H1 (cell line): ENCODE measurements around the gene TMEM120A. TPM values are rescaled to one million over a fixed set of nuclear protein-coding genes. Genes with fewer than 3 reads are reported as not detected.

Experiments
- CTCF ChIA-PET: fragments of 300-600 bp; sonication (Branson Sonifier 250); formaldehyde crosslinking; loops from one replicate; lab custom pipeline; 2021; ENCODE audit not compliant: partially characterized antibody; lab: Charles Lee
- POLR2A ChIA-PET: fragments of 300-600 bp; sonication (Branson Sonifier 250); formaldehyde crosslinking; loops from one replicate; lab custom pipeline; 2021; ENCODE audit warnings: inconsistent platforms; ENCODE audit not compliant: partially characterized antibody; lab: Charles Lee
- DNase-seq, 2 experiments: peaks; one replicate each; pipeline versions ENCODE4 v3.0.0 to v3.0.0-alpha.2; 2010 to 2022; ENCODE audit warnings: low spot score in 2 of 2, low read depth in 1 of 2, mixed read lengths in 1 of 2
- FAIRE-seq: peaks from 2 replicates; lab custom pipeline; 2011; peaks lifted over from hg19 to GRCh38; lab: Jason Lieb, UNC
- H2AFZ ChIP-seq: 2 replicates; pipeline ENCODE4 v1.8.1; 2012; ENCODE audit warnings: low read length, inconsistent platforms
- H2AK5ac ChIP-seq: 2 replicates; pipeline ENCODE4 v1.6.1; 2013; ENCODE audit warnings: low read depth, low read length
- H2BK120ac ChIP-seq: replicated peaks from 2 replicates; pipeline ENCODE3; 2013; ENCODE audit warnings: low read depth, low read length, inconsistent platforms
- H2BK12ac ChIP-seq: 2 replicates; pipeline ENCODE4 v1.6.1; 2013; ENCODE audit warnings: low read depth, low read length
- H2BK15ac ChIP-seq: 2 replicates; pipeline ENCODE4 v1.6.1; 2013; ENCODE audit warnings: low read length
- H2BK20ac ChIP-seq: 2 replicates; pipeline ENCODE4 v1.6.1; 2013; ENCODE audit warnings: low read length
- H2BK5ac ChIP-seq: 2 replicates; pipeline ENCODE4 v1.6.1; 2013; ENCODE audit warnings: low read depth, low read length
- H3K14ac ChIP-seq: 2 replicates; pipeline ENCODE4 v1.6.1; 2013; ENCODE audit warnings: inconsistent platforms; ENCODE audit not compliant: insufficient read length
- H3K18ac ChIP-seq: 2 replicates; pipeline ENCODE4 v1.6.1; 2013; ENCODE audit warnings: low read length; ENCODE audit errors: extremely low read depth
- H3K23ac ChIP-seq: 2 replicates; pipeline ENCODE4 v1.6.1; 2013; ENCODE audit warnings: inconsistent platforms; ENCODE audit not compliant: insufficient read length
- H3K23me2 ChIP-seq: 2 replicates; pipeline ENCODE4 v1.6.1; 2013; ENCODE audit warnings: low read depth, low read length
- H3K27ac ChIP-seq: 2 replicates; pipeline ENCODE4 v1.6.1; 2011; ENCODE audit warnings: low read depth, low read length, inconsistent platforms
- H3K27me3 ChIP-seq, 4 experiments: replicated peaks in 1 of 4; 1 replicate in 1 of 4; 2 replicates in 3 of 4; pipeline versions ENCODE4 v1.6.1 to v1.8.1; 2011 to 2013; ENCODE audit warnings: low read length in 3 of 4, mild to moderate bottlenecking in 3 of 4, inconsistent platforms in 2 of 4, mixed read lengths in 2 of 4, moderate library complexity in 1 of 4; ENCODE audit not compliant: control insufficient read depth in 3 of 4, insufficient read depth in 3 of 4; ENCODE audit errors: extremely low read depth in 1 of 4
- H3K36me3 ChIP-seq, 4 experiments: 2 replicates each; pipeline versions ENCODE4 v1.6.1 to v1.8.1; 2011 to 2013; ENCODE audit warnings: mild to moderate bottlenecking in 4 of 4, low read length in 3 of 4, moderate library complexity in 2 of 4, control low read depth in 1 of 4, inconsistent platforms in 1 of 4; ENCODE audit not compliant: insufficient read depth in 4 of 4, control insufficient read depth in 2 of 4
- H3K4ac ChIP-seq: replicated peaks from 2 replicates; pipeline ENCODE3; 2013; ENCODE audit warnings: low read length, low read depth, mixed read lengths, inconsistent platforms; ENCODE audit not compliant: insufficient read length
- H3K4me1 ChIP-seq, 4 experiments: replicated peaks in 1 of 4; 1 replicate in 1 of 4; 2 replicates in 3 of 4; pipeline versions ENCODE4 v1.6.1 to v1.8.1; 2011 to 2013; ENCODE audit warnings: low read length in 3 of 4, inconsistent platforms in 2 of 4, mixed read lengths in 1 of 4; ENCODE audit not compliant: insufficient read depth in 4 of 4, control insufficient read depth in 3 of 4
- H3K4me2 ChIP-seq, 2 experiments: 2 replicates each; pipeline versions ENCODE4 v1.6.1 to v1.8.1; 2011 to 2013; ENCODE audit warnings: low read depth in 2 of 2, low read length in 2 of 2, control low read depth in 1 of 2, inconsistent platforms in 1 of 2, mild to moderate bottlenecking in 1 of 2; ENCODE audit not compliant: insufficient read depth in 1 of 2
- H3K4me3 ChIP-seq, 4 experiments: fragments of 200-600, 300-600 bp in 1 of 4; sonication (generic), shearing (Covaris generic), sonication (Bioruptor Twin) in 1 of 4; 2 replicates each; pipeline versions ENCODE4 v1.5.1 to v1.8.1; 2011 to 2016; ENCODE audit warnings: low read length in 4 of 4, low read depth in 3 of 4, control low read depth in 2 of 4, inconsistent platforms in 2 of 4, mild to moderate bottlenecking in 2 of 4, mixed read lengths in 1 of 4, moderate library complexity in 1 of 4; ENCODE audit not compliant: insufficient read depth in 2 of 4; ENCODE audit errors: extremely low read depth in 1 of 4
- H3K56ac ChIP-seq: replicated peaks from 2 replicates; pipeline ENCODE3; 2013; ENCODE audit warnings: low read depth, mild to moderate bottlenecking, mixed read lengths, low read length, inconsistent platforms; ENCODE audit not compliant: insufficient read length
- H3K79me1 ChIP-seq: 2 replicates; pipeline ENCODE4 v1.6.1; 2013; ENCODE audit warnings: low read depth, low read length, control low read depth
- H3K79me2 ChIP-seq, 2 experiments: 2 replicates each; pipeline versions ENCODE4 v1.6.1 to v1.8.1; 2012 to 2013; ENCODE audit warnings: low read length in 2 of 2, mild to moderate bottlenecking in 2 of 2, inconsistent platforms in 1 of 2; ENCODE audit not compliant: insufficient read depth in 2 of 2, control insufficient read depth in 1 of 2
- H3K9ac ChIP-seq, 4 experiments: replicated peaks in 1 of 4; 1 replicate in 1 of 4; 2 replicates in 3 of 4; pipeline versions ENCODE4 v1.6.1 to v1.8.1; 2011 to 2013; ENCODE audit warnings: low read depth in 3 of 4, low read length in 3 of 4, control low read depth in 2 of 4, mild to moderate bottlenecking in 2 of 4, moderate library complexity in 2 of 4, inconsistent platforms in 1 of 4; ENCODE audit errors: extremely low read depth in 1 of 4
- H3K9me3 ChIP-seq, 2 experiments: 2 replicates each; pipeline versions ENCODE4 v1.6.1 to v1.8.1; 2012 to 2013; ENCODE audit warnings: mild to moderate bottlenecking in 2 of 2, moderate library complexity in 2 of 2, control low read depth in 1 of 2, inconsistent platforms in 1 of 2, low read depth in 1 of 2, low read length in 1 of 2, mixed read lengths in 1 of 2; ENCODE audit not compliant: insufficient read depth in 2 of 2
- H4K20me1 ChIP-seq, 2 experiments: replicated peaks in 1 of 2; 2 replicates each; pipeline versions ENCODE3 to v1.8.1; 2011 to 2013; ENCODE audit warnings: inconsistent platforms in 2 of 2, low read length in 2 of 2, mild to moderate bottlenecking in 1 of 2; ENCODE audit not compliant: insufficient read depth in 2 of 2, control insufficient read depth in 1 of 2
- H4K5ac ChIP-seq: 2 replicates; pipeline ENCODE4 v1.6.1; 2013; ENCODE audit warnings: low read length, low read depth, mixed read lengths, inconsistent platforms; ENCODE audit not compliant: insufficient read length
- H4K8ac ChIP-seq: 2 replicates; pipeline ENCODE4 v1.8.0; 2013; ENCODE audit warnings: mild to moderate bottlenecking, moderate library complexity, low read length, inconsistent platforms; ENCODE audit not compliant: insufficient read depth; ENCODE audit errors: extremely low read depth
- H4K91ac ChIP-seq: replicated peaks from 2 replicates; pipeline ENCODE3; 2013; ENCODE audit warnings: low read length, mixed read lengths, inconsistent platforms; ENCODE audit not compliant: insufficient read length
- BACH1 ChIP-seq: IDR thresholded peaks from 2 replicates; pipeline ENCODE4 v1.6.1; 2012; ENCODE audit warnings: low read length, improper control_type of control experiment
- CBX5 ChIP-seq: fragments of 300-800, 300-1000 bp; sonication (generic); IDR thresholded peaks from 2 replicates; pipeline ENCODE4 v1.7.1; 2016; ENCODE audit warnings: antibody characterized with exemption, low read length, low read depth
- HDAC2 ChIP-seq, 2 experiments: fragments of 300-600 bp in 1 of 2; sonication (generic) in 1 of 2; IDR thresholded peaks; 2 replicates each; pipeline ENCODE4 v1.6.1; 2011 to 2012; ENCODE audit warnings: low read depth in 2 of 2, low read length in 2 of 2, mild to moderate bottlenecking in 2 of 2, moderate library complexity in 2 of 2, borderline replicate concordance in 1 of 2, inconsistent platforms in 1 of 2
- MAFK ChIP-seq: IDR thresholded peaks from 2 replicates; pipeline ENCODE4 v1.6.1; 2012; ENCODE audit warnings: low read depth, mild to moderate bottlenecking, improper control_type of control experiment, low read length
- MAX ChIP-seq: IDR thresholded peaks from 2 replicates; pipeline ENCODE4 v1.6.1; 2012; ENCODE audit warnings: inconsistent platforms
- WGBS, 2 experiments: shearing (Covaris generic) in 1 of 2; methylation state at CpG; one replicate each; pipeline versions ENCODE4 v1.1.6 to v1.1.7; 2013 to 2015; ENCODE audit warnings: low lambda C conversion rate in 2 of 2, mixed read lengths in 2 of 2, inconsistent platforms in 1 of 2, low coverage in 1 of 2, missing lambda C conversion rate in 1 of 2; ENCODE audit not compliant: insufficient replicate concordance in 2 of 2, insufficient coverage in 1 of 2, insufficient read length in 1 of 2; ENCODE audit errors: extremely low coverage in 1 of 2, missing lambda C conversion rate in 1 of 2; 5-methylcytosine and 5-hydroxymethylcytosine counted together
- polyA plus RNA-seq, 7 experiments: library from polyadenylated mRNA; depleted of rRNA in 3 of 7; stranded (reverse) in 5 of 7; unstranded in 2 of 7; fragments of >200 nt in 5 of 7; fragments of 200-250 nt in 2 of 7; gene quantifications; 1 replicate in 5 of 7; 2 replicates in 1 of 7; 4 replicates in 1 of 7; pipeline versions ENCODE4 v1.2.1 to v1.2.3, GENCODE V29; 2011 to 2013; ENCODE audit warnings: missing spikeins in 2 of 7, mixed read lengths in 2 of 7
- total RNA-seq: library from RNA; stranded (reverse); fragmentation: NEBNext Ultra II Directional; extraction: Animal tissue kit (Norgen Biotek cat#: 25700); gene quantifications from 2 replicates; pipeline ENCODE4 v1.2.1, GENCODE V29; 2021

TMEM120A gene
- total and polyA plus RNA-seq, 2 of the 8 experiments (the other 6 are each of a cell fraction or from before 2014, with no cell fraction given) = 15.6 to 49.9 TPM

- ChIA-PET CTCF (interaction anchor here (0.6 to 1.5 kb wide), 7 partner anchors 11 to 111 kb away, joined by 3 to 6 read pairs (median 3); no protein-coding TSS in a partner anchor), POLR2A (interaction anchor here (1.4 to 2.9 kb wide), 3 partner anchors 12 to 23 kb away, joined by 4 to 15 read pairs (median 9); partner anchors contain the start of gene POR)
- H4K20me1 ChIP-seq = peaks cover 0 to 12% of the 10 kb centered on the region in 2 experiments
- 88% methylated on average over 15 of the region's 15 CpGs; no CpG with 5 or more reads in 1 of the 2 experiments for WGBS, 2 experiments
- peaks cover 0 to 44% of the 10 kb centered on the region in 2 experiments; a peak in 2 of 4 replicates for H3K79me2 ChIP-seq
- H4K5ac ChIP-seq = peak overlapping the region; percentile 15
- H2BK12ac ChIP-seq = no peak overlapping the region; the same call in 1 of the 2 replicates
- H3K9me3 ChIP-seq = no peaks in the 10 kb centered on the region
- H2BK20ac ChIP-seq = no peak overlapping the region
- H3K18ac ChIP-seq = no peak overlapping the region
- no peak for FAIRE-seq
- DNase-seq = no peak
- H2BK15ac ChIP-seq = no peak overlapping the region
- no peak overlapping the region for H2BK120ac ChIP-seq
- no peak overlapping the region for H3K4ac ChIP-seq
- H2AK5ac ChIP-seq = peak overlapping the region; percentile 75; the same call in 1 of the 2 replicates
- H3K79me1 ChIP-seq = peaks cover 16% of the 10 kb centered on the region
- no peaks in the 10 kb centered on the region; a peak in 1 of 8 replicates for H3K36me3 ChIP-seq
- H3K56ac ChIP-seq = peak overlapping the region; percentile 5
- 0 out of 7 replicates have a peak, but pooled peaks cover 0 to 2% (median 0%) of the 10 kb centered on the region in 4 experiments for H3K4me1 ChIP-seq
- peak overlapping the region; percentile 11; the same call in 1 of the 2 replicates for H4K8ac ChIP-seq
- TF ChIP-seq MAFK = peak; percentile 87
- no peak for TF ChIP-seq HDAC2 (IDR thresholded peaks at IDR 0.05; ENCODE audit: borderline replicate concordance in 1 of 2, low read depth in 2 of 2, low read length in 2 of 2)
- peak; percentile 98 for TF ChIP-seq BACH1
- TF ChIP-seq CBX5 = no peak
- TF ChIP-seq MAX = 0 out of 2 replicates have a peak, but pooled peaks have one; percentile 25
- TF ChIP-seq, all 59 proteins: peak for 3
- H3K14ac ChIP-seq = no peak overlapping the region
- no peaks in the 10 kb centered on the region for H3K27me3 ChIP-seq
- peak overlapping the region; percentile 7 for H4K91ac ChIP-seq
- peak overlapping the region; percentile 5; the same call in 1 of the 2 replicates for H3K27ac ChIP-seq
- no peaks in the 10 kb centered on the region; the same call in 1 of the 2 replicates for H3K23me2 ChIP-seq
- H2AFZ ChIP-seq = no peak overlapping the region
- H2BK5ac ChIP-seq = peak overlapping the region; percentile 73; the same call in 1 of the 2 replicates
- 0 out of 7 replicates have a peak overlapping the region, but pooled peaks of 1 of the 4 experiments have one; percentile 23 for H3K9ac ChIP-seq
- no peak overlapping the region for H3K4me3 ChIP-seq
- H3K4me2 ChIP-seq = no peak overlapping the region; a peak in 1 of 4 replicates
- no peak overlapping the region for H3K23ac ChIP-seq
Observed at GRCh38 chr7:75937958-75938786, 56.2 kb downstream of the TMEM120A start.
